ENCODE results near the gene FAN1. TPM values are rescaled to one million over a fixed set of nuclear protein-coding genes. Genes with fewer than 3 reads are reported as not detected.

The FAN1 gene
- polyA plus RNA-seq, 1 experiment, result 11.8 TPM

- no peak for TF ChIP-seq CTCF (IDR thresholded peaks at IDR 0.05; ENCODE audit: low read depth, low read length)
- no peak for DNase-seq (ENCODE audit: low read depth, low spot score)
- Histone ChIP-seq H3K9me3 (ENCODE audit: control insufficient read depth, insufficient read depth, low read length) (no peaks in the 10 kb centered on the region), H3K4me3 (ENCODE audit: low read depth, low read length) (no peak overlapping the region), H3K27me3 (ENCODE audit: control insufficient read depth, insufficient read depth, low read length) (no peaks in the 10 kb centered on the region), H3K27ac (ENCODE audit: low read depth, low read length) (no peak overlapping the region)
- ChIA-PET CTCF (interaction anchor here (0.6 to 1.5 kb wide), 4 partner anchors 40 to 506 kb away, joined by 3 to 11 read pairs (median 4); no protein-coding TSS in a partner anchor), POLR2A (no interaction called here)
Observed at GRCh38 chr15:30984542-30984941, 80.8 kb downstream of the FAN1 start.

GRCh38 chr15:30985081-30985531, 81.4 kb downstream of the FAN1 start:
- no peak for DNase-seq (ENCODE audit: low read depth, low spot score)
- ChIA-PET POLR2A (interaction anchor here (0.8 kb wide), 1 partner anchor 82 kb away, joined by 3 read pairs; the partner anchor contains the start of gene FAN1), CTCF (interaction anchor here (0.6 to 1.5 kb wide), 5 partner anchors 39 to 505 kb away, joined by 3 to 11 read pairs (median 3); no protein-coding TSS in a partner anchor)

GRCh38 chr15:30990036-30990435, 86.3 kb downstream of the FAN1 start:
- H3K9me3 ChIP-seq (ENCODE audit: control insufficient read depth, insufficient read depth, low read length), result no peaks in the 10 kb centered on the region; the same call in 1 of the 2 replicates
- H3K27me3 ChIP-seq (ENCODE audit: control insufficient read depth, insufficient read depth, low read length), result no peaks in the 10 kb centered on the region
- H3K27ac ChIP-seq (ENCODE audit: low read depth, low read length), result no peak overlapping the region
- CTCF ChIA-PET, result interaction anchor here (2.6 kb wide), 1 partner anchor 139 kb away, joined by 19 read pairs; no protein-coding TSS in a partner anchor
- DNase-seq (ENCODE audit: low read depth, low spot score), result no peak
- TF ChIP-seq CTCF (IDR thresholded peaks at IDR 0.05; ENCODE audit: low read depth, low read length), result no peak
- peak overlapping the region; percentile 88 for H3K4me3 ChIP-seq (ENCODE audit: low read depth, low read length)
- POLR2A ChIA-PET, result no interaction called here

More at GRCh38 chr15:30985081-30985531, 81.4 kb downstream of the FAN1 start:
- TF ChIP-seq CTCF (IDR thresholded peaks at IDR 0.05; ENCODE audit: low read depth, low read length), result no peak
- Histone ChIP-seq H3K27ac (ENCODE audit: low read depth, low read length) (no peak overlapping the region), H3K9me3 (ENCODE audit: control insufficient read depth, insufficient read depth, low read length) (no peaks in the 10 kb centered on the region), H3K27me3 (ENCODE audit: control insufficient read depth, insufficient read depth, low read length) (no peaks in the 10 kb centered on the region), H3K4me3 (ENCODE audit: low read depth, low read length) (no peak overlapping the region)

GRCh38 chr15:30990446-30991254, 86.9 kb downstream of the FAN1 start:
- H3K27me3 ChIP-seq (ENCODE audit: control insufficient read depth, insufficient read depth, low read length), result no peaks in the 10 kb centered on the region
- no peak for TF ChIP-seq CTCF (IDR thresholded peaks at IDR 0.05; ENCODE audit: low read depth, low read length)
- peak overlapping the region; percentile 88 for H3K27ac ChIP-seq (ENCODE audit: low read depth, low read length)
- DNase-seq (ENCODE audit: low read depth, low spot score), result no peak
- CTCF ChIA-PET, result interaction anchor here (2.6 kb wide), 1 partner anchor 138 kb away, joined by 19 read pairs; no protein-coding TSS in a partner anchor
- H3K4me3 ChIP-seq (ENCODE audit: low read depth, low read length), result peak overlapping the region; percentile 88
- H3K9me3 ChIP-seq (ENCODE audit: control insufficient read depth, insufficient read depth, low read length), result no peaks in the 10 kb centered on the region; the same call in 1 of the 2 replicates
- POLR2A ChIA-PET, result interaction anchor here (0.6 to 2.0 kb wide), 6 partner anchors 8 to 139 kb away, joined by 3 to 8 read pairs (median 3); no protein-coding TSS in a partner anchor

Data from AG04450 (cell line).